ENCODE measurements around the gene NEDD8.
A peak's percentile ranks its signal among the peaks of the same experiment; 100 is the strongest.

The NEDD8 gene

DNA sequence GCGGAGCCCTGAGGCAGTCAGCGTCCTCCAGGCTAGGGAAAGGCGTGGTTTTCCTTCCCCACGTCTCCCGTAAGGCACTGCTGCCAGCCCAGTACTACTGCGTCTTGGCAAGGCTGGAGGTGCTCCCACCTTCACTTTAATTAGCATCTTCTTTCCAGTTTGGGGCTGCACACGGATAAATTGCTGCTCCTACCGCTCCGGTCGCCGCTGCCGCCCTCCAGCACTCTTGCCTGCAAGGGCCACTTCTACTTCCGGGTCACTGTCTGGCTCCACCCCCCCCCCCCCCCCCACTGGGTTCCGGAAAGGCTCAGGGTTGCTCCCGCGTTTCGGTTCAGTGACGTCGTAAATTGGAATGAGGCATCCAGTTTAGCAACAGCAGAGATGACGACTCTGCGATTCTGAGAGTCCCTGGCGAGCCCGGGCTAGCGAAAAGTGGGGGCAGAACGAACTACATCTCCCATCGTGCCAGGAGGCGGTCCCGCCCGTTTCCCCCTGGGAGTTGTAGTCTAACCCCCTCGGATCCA is at the start of gene NEDD8:
Gene NEDD8, minus strand, starts transcription at position 247 of the 524 bp plus-strand sequence. Its CDS starts 100 bp downstream, at position 147.
- peak within 1 kb of the TSS; percentile 92 for H3K4me3 ChIP-seq (ENCODE audit: control insufficient read depth, low read depth, low read length)
- TF ChIP-seq, protein P1, sequence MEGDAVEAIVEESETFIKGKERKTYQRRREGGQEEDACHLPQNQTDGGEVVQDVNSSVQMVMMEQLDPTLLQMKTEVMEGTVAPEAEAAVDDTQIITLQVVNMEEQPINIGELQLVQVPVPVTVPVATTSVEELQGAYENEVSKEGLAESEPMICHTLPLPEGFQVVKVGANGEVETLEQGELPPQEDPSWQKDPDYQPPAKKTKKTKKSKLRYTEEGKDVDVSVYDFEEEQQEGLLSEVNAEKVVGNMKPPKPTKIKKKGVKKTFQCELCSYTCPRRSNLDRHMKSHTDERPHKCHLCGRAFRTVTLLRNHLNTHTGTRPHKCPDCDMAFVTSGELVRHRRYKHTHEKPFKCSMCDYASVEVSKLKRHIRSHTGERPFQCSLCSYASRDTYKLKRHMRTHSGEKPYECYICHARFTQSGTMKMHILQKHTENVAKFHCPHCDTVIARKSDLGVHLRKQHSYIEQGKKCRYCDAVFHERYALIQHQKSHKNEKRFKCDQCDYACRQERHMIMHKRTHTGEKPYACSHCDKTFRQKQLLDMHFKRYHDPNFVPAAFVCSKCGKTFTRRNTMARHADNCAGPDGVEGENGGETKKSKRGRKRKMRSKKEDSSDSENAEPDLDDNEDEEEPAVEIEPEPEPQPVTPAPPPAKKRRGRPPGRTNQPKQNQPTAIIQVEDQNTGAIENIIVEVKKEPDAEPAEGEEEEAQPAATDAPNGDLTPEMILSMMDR (conservative IDR thresholded peaks at IDR 0.05; ENCODE audit: control insufficient read depth, insufficient read depth, low read depth, low read length), result no peak

DNA sequence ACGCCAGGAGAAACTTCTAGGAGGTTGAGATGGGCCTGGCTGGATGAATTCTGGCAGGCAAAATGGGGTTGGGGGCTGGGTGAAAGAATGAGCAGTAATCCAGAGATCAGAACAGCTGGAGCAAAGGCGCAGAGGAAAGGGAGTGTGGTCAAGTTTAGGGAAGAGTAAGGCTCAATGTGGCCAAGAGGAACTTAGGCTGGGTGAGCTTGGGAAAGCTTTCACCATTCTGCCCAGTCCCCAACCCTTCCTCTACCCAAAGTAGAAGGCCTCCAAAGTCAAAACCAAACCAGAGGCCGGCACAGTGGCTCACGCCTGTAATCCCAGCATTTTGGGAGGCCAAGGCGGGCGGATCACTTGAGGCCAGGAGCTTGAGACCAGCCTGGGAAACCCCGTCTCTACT is 49.5 kb upstream of the NEDD8 start:
- TF ChIP-seq, protein P1 (conservative IDR thresholded peaks at IDR 0.05; ENCODE audit: control insufficient read depth, insufficient read depth, low read depth, low read length), result no peak
- no peak for DNase-seq (ENCODE audit: low read depth)
- no peak overlapping the region for H3K4me3 ChIP-seq (ENCODE audit: control insufficient read depth, low read depth, low read length)

More for the DNA sequence above, at the start of gene NEDD8:
- DNase-seq (ENCODE audit: low read depth), result peak; percentile 98

- no peak overlapping the region for H3K4me3 ChIP-seq (ENCODE audit: control insufficient read depth, low read depth, low read length)
- TF ChIP-seq, protein P1 (conservative IDR thresholded peaks at IDR 0.05; ENCODE audit: control insufficient read depth, insufficient read depth, low read depth, low read length), result no peak
- DNase-seq (ENCODE audit: low read depth), result peak; percentile 34
Observed at GRCh38 chr14:24280797-24281460, 48.8 kb upstream of the NEDD8 start.

- H3K4me3 ChIP-seq (ENCODE audit: control insufficient read depth, low read depth, low read length), result no peak overlapping the region
- TF ChIP-seq, protein P1 (conservative IDR thresholded peaks at IDR 0.05; ENCODE audit: control insufficient read depth, insufficient read depth, low read depth, low read length), result no peak
- peak; percentile 6 for DNase-seq (ENCODE audit: low read depth)
Observed at GRCh38 chr14:24279301-24280186, 47.4 kb upstream of the NEDD8 start.

GRCh38 chr14:24278424-24278823 is 46.3 kb upstream of the NEDD8 start:
- TF ChIP-seq, protein P1 (conservative IDR thresholded peaks at IDR 0.05; ENCODE audit: control insufficient read depth, insufficient read depth, low read depth, low read length), result no peak
- DNase-seq (ENCODE audit: low read depth), result no peak
- H3K4me3 ChIP-seq (ENCODE audit: control insufficient read depth, low read depth, low read length), result no peak overlapping the region

GRCh38 chr14:24277606-24278321 is 45.6 kb upstream of the NEDD8 start:
- TF ChIP-seq, protein P1 (conservative IDR thresholded peaks at IDR 0.05; ENCODE audit: control insufficient read depth, insufficient read depth, low read depth, low read length), result no peak
- no peak overlapping the region for H3K4me3 ChIP-seq (ENCODE audit: control insufficient read depth, low read depth, low read length)
- no peak for DNase-seq (ENCODE audit: low read depth)

Measured in fibroblast of mammary gland (primary cell).